Measurements from ENCODE around the gene UTF1. TPM values are rescaled to one million over a fixed set of nuclear protein-coding genes. Genes with fewer than 3 reads are reported as not detected.

UTF1 gene
- total and polyA plus RNA-seq, 9 of the 15 experiments (the other 6 are each of a cell fraction or from before 2014, with no cell fraction given) = 0.35 to 0.46 TPM; not detected in 7

DNA sequence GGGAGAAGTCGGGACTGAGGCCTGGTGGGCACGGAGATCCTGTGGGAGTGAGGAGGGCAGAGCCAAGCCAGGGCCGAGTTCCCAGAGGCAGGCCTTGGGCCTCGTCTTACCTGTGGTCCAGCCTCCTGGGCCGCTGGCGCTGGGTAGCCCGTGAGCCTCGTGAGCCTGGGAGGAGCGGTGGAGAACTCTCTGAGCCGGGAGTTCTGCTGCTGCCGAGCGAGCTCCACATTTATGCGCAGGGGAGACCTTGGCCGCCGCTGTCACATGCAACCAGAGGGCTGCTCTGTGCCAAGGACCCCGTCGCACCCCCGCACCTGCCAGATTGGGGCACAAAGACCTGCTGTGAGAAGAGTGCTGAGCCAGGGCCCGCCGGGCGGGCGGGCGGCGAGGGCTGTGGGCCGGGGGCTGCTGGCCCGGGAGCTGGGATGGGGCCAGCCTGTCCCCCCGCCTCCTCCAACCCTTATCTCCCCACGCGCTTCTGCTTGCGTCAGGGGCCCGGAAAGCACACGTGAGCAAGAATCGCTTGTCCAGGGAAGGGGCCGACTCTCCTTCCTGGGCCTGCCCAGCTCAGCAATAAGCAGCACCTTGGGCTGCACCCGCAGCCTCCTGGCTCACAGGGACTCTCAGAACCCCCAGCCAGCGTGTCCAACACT lies 17.8 kb downstream of the UTF1 start (continued):
- TF ChIP-seq, protein P1, sequence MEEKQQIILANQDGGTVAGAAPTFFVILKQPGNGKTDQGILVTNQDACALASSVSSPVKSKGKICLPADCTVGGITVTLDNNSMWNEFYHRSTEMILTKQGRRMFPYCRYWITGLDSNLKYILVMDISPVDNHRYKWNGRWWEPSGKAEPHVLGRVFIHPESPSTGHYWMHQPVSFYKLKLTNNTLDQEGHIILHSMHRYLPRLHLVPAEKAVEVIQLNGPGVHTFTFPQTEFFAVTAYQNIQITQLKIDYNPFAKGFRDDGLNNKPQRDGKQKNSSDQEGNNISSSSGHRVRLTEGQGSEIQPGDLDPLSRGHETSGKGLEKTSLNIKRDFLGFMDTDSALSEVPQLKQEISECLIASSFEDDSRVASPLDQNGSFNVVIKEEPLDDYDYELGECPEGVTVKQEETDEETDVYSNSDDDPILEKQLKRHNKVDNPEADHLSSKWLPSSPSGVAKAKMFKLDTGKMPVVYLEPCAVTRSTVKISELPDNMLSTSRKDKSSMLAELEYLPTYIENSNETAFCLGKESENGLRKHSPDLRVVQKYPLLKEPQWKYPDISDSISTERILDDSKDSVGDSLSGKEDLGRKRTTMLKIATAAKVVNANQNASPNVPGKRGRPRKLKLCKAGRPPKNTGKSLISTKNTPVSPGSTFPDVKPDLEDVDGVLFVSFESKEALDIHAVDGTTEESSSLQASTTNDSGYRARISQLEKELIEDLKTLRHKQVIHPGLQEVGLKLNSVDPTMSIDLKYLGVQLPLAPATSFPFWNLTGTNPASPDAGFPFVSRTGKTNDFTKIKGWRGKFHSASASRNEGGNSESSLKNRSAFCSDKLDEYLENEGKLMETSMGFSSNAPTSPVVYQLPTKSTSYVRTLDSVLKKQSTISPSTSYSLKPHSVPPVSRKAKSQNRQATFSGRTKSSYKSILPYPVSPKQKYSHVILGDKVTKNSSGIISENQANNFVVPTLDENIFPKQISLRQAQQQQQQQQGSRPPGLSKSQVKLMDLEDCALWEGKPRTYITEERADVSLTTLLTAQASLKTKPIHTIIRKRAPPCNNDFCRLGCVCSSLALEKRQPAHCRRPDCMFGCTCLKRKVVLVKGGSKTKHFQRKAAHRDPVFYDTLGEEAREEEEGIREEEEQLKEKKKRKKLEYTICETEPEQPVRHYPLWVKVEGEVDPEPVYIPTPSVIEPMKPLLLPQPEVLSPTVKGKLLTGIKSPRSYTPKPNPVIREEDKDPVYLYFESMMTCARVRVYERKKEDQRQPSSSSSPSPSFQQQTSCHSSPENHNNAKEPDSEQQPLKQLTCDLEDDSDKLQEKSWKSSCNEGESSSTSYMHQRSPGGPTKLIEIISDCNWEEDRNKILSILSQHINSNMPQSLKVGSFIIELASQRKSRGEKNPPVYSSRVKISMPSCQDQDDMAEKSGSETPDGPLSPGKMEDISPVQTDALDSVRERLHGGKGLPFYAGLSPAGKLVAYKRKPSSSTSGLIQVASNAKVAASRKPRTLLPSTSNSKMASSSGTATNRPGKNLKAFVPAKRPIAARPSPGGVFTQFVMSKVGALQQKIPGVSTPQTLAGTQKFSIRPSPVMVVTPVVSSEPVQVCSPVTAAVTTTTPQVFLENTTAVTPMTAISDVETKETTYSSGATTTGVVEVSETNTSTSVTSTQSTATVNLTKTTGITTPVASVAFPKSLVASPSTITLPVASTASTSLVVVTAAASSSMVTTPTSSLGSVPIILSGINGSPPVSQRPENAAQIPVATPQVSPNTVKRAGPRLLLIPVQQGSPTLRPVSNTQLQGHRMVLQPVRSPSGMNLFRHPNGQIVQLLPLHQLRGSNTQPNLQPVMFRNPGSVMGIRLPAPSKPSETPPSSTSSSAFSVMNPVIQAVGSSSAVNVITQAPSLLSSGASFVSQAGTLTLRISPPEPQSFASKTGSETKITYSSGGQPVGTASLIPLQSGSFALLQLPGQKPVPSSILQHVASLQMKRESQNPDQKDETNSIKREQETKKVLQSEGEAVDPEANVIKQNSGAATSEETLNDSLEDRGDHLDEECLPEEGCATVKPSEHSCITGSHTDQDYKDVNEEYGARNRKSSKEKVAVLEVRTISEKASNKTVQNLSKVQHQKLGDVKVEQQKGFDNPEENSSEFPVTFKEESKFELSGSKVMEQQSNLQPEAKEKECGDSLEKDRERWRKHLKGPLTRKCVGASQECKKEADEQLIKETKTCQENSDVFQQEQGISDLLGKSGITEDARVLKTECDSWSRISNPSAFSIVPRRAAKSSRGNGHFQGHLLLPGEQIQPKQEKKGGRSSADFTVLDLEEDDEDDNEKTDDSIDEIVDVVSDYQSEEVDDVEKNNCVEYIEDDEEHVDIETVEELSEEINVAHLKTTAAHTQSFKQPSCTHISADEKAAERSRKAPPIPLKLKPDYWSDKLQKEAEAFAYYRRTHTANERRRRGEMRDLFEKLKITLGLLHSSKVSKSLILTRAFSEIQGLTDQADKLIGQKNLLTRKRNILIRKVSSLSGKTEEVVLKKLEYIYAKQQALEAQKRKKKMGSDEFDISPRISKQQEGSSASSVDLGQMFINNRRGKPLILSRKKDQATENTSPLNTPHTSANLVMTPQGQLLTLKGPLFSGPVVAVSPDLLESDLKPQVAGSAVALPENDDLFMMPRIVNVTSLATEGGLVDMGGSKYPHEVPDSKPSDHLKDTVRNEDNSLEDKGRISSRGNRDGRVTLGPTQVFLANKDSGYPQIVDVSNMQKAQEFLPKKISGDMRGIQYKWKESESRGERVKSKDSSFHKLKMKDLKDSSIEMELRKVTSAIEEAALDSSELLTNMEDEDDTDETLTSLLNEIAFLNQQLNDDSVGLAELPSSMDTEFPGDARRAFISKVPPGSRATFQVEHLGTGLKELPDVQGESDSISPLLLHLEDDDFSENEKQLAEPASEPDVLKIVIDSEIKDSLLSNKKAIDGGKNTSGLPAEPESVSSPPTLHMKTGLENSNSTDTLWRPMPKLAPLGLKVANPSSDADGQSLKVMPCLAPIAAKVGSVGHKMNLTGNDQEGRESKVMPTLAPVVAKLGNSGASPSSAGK (IDR thresholded peaks at IDR 0.05) = peak; percentile 49; the same call in 1 of the 2 replicates
- TF ChIP-seq RBFOX2 (IDR thresholded peaks at IDR 0.05; ENCODE audit: low read depth, low read length) (peak; percentile 66), CXXC5 (CRISPR knock-in tag; IDR thresholded peaks at IDR 0.05) (peak; percentile 88)
- TF ChIP-seq, protein P2, sequence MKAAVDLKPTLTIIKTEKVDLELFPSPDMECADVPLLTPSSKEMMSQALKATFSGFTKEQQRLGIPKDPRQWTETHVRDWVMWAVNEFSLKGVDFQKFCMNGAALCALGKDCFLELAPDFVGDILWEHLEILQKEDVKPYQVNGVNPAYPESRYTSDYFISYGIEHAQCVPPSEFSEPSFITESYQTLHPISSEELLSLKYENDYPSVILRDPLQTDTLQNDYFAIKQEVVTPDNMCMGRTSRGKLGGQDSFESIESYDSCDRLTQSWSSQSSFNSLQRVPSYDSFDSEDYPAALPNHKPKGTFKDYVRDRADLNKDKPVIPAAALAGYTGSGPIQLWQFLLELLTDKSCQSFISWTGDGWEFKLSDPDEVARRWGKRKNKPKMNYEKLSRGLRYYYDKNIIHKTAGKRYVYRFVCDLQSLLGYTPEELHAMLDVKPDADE (conservative IDR thresholded peaks at IDR 0.05; ENCODE audit: control insufficient read depth, low read depth, low read length) = no peak

Data from K562 (cell line).